HG03108 (cell line): ENCODE results near the gene DCD.
"Not testable (repeated sequence)": the region's sequence is repeated elsewhere in the genome, so short reads cannot be mapped to it uniquely, and the experiment has no call there.

Experiments
- ATAC-seq: cut with Tn5 transposase; IDR thresholded peaks from one replicate; pipeline ENCODE4 v1.9.1; 2021; ENCODE audit warnings: moderate library complexity; ENCODE audit not compliant: unreplicated experiment

DCD gene, protein sequence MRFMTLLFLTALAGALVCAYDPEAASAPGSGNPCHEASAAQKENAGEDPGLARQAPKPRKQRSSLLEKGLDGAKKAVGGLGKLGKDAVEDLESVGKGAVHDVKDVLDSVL

DNA sequence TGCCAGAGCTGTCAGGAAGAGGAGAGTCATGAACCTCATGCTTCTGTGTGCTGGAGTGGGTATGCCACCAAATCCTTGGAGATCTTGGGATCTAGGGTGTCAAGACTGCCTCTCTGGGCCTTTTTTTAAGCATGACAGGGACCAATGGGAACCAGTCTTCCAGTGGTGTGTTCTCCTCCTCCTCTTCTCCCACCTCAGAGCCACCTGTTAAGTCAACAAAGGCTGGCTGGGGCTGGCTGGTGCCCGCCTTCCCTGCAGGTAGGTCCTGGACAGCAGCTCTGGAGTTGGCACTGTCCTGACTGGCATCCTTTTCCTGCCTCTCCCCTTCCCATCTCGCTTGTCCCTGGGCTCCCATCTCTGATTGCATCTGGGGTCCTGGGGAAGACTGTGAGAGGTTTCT, at the start of gene DCD:
TSS of gene DCD (minus strand) at position 101 of the 400 bp plus-strand sequence. CDS start at position 39, 62 bp downstream.
- no peak for ATAC-seq

DNA sequence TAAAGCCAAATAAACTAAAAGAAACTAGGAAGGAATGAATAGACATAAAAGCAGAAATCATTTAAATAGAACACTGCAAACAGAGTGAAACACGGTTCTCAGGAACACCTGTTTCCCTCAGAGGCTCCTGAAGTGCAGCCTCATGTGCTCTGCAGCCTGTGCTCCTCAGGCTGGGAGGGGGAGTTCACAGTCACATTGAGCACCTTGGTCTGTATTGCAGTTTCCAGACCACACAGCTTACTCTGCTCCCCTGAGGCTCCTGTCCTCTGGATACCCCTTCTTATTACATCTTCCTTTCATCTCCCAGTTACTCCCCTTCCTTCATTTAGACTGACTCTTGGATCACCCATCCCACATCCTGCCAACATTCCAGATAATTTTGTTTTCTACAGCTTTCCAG, 49.7 kb upstream of the DCD start:
- ATAC-seq: no peak

DNA sequence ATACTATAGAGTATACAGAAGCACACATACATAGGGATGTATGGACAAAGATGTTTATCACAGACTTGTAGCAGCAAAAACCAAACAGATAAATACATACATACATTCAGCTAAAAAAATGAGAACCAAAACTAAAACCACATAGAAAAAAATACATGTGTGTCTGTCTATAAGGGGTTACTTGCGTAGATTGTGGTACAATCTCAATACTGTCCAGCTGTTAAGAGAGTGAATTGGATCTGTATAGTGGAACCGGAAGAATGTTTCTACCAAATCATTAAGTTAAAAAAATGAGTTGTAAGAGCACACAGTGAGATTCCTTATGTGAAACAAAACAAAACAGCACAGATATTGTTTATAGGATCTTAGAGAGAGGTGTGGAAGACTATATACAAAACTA, 44.2 kb upstream of the DCD start:
- ATAC-seq: no peak

DNA sequence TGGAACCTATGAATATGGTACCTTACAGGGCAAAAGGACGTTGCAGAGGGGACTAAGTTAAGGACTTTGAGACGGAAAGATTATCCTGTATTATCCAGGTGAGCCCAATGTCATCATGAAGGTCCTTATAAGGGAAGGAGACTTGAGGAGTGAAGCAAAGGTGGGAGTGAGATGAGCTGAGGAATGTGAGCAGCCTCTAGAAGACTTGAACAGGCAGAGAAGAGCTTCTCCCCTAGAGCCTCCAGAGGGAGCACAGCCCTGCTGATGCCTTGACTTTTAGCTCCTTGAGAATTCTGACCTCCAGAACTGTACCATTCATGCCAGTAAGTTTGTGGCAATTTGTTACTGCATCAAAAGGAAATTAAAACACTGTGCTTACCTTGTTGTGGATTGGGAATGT, 41.8 kb upstream of the DCD start:
- no peak for ATAC-seq

DNA sequence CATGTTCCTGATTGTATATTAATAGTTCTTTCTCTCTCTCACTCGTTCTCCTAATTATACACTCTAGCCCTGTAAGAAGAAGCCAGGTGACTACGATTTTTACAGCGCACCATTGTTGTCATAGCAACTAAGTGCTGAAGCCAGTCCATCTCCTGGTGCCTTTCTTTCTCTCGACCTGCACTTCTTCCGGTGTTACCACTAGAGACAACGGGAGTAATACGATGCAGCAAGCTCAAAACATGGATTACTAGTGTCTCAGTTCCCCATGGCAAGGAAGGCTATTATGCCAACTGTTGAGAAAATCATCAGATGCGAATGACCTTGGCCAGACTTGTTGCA, 40.8 kb upstream of the DCD start:
- ATAC-seq: no peak

DNA sequence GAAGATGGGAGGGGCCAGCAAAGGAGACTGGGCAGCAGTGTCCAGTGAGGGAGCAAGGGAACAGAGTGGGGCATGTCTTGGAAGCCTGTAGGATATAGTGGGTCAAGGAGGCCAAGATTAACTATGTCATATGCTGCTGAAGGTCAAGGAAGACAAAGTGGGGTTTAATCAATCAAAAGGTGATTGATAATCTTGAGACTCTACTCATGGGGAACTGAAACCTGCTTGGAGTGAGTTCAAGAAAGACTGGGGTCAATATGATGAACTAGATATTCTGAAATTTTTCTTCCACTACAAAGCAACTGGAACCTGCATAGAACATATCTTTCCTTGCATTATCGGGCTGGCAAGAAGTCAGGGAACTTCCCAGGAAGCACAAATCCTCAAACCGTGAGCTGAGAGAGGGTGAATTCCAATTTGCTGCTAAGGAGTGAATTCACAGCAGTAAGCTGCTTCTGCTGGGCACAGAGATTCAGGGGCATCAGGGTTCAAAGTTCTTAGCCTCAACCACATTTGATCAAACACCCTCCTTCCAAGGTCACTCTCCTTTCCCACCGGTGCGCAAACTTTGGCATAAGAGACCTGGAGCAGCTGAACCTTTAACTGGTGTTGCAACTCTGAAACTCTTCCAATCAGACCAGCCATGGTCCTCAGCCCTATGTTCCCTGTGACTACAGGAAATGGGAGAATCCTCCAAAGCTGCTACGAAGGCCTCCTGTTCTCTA, 40.3 kb upstream of the DCD start:
- ATAC-seq: no peak

DNA sequence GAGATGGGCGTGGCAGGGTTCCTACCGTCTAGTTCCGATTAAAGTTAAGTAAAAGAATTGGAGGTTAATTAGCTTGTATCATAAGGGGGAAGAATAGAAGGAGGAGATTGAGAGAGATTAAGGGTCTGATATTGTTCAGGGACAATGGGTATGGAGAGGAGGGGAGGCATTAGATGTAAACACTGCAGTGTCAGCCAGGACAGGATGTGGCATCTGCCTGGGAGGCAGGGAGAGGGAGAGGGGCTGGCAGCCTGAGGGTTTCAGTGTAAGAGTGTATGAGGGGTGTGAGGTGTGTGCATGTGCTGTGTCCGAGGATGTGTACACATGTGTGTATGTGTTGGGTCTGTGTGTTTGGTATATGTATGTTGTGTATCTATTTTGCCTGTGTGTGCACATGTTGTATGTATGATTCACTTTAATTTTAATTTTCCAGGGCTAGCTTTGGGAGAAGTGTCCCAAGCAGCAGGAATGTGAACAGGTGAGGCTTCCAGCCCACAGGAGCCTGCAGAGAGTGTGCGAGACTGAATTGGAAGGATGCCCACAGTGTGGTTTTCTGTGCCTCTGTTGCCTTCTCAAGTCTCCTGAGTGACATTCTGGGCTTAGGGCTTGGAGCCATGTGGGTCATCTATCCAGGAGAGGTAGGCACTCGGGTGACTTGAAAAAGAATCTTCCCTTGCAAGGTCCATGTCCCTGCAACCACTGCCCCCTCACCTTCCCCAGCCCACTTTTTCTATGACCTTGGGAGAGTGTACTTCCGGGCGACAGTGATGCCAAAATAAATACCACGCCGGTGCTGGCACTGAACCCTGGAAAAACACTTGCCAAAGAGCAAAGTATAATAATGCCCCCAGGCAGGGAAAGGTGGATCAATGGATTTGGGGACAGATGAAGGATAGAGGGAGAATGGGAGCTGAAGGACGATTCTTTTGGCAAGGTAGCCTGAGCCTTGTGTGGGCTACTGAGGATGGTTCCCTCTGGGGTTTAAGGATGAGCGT, 36.8 kb upstream of the DCD start:
- no peak for ATAC-seq

DNA sequence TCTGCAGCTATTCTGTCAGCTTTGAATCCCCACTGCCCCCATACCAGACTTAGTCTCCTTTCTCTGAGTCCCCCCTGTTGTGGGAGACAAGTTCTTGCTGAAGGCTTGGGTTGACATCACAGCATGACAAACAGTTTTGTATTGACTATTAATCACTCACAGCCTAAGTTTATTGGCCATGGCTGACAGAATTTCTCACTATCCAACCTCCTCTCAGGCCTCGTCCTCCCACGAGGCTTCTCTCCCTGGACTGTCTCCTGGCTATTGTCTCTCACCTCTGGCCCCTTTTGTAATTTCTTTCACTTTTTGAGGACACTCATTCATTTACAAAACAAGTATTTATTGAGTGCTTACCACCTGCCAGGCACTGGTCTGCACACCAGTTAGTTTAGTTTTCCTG, 35.2 kb upstream of the DCD start:
- no peak for ATAC-seq

DNA sequence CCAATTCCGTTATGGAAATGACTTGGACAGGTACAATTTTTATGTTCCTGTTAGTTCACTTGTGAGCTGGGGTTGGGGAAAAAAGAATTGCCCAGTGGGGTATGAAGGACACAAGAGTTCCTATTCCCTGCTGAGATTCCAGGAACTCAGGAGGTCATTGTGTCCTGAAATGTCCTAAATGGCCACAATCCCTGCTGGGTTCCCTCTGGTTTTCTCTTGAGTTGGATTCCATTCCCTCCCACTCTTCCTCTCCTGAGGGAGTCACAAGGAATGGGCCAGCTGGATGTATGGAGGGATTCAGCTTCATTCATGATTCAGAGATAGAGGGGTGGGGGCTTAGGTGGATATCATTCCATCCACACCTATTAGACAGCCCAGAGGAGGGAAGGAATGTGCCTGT, 34.5 kb upstream of the DCD start:
- ATAC-seq: no peak

DNA sequence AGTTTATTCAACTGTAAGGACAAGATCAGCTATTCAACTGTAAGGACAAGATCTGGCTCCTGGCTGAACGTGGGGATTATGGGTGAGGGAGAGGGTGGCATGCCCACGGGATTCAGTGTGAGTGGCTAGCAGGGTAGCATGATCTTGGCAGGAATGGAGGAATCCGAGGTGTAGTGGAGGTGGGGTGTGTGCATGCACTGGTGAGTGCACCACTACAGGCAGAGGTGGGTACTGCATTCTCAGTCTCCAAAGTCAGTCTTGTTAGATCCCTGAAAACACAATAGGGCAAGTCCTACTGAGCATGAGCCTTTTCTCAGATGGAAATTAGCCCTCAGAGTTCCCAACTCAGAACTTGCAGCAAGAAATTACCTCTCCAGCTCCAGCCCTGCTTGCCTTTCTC, 32.2 kb upstream of the DCD start:
- ATAC-seq: no peak

DNA sequence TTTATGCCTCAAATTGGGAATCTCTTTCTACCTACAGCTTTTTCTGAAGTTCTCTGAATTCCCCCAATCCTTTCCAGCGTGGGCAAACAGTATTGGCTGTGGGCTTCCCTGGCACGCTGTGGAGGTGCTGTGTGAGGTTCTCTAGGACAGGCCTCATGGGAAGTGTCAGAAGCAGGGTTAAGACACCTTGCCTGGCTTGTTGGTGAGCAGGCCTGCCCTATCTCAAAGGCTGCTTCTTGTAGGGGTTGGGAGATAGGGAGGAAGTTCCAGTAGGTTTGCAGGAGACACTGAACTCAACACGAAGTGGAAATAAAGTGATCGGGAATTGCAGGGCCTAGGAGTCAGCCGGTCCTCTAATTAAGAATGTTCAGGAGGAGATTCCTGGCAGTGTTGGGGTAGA, 30.0 kb upstream of the DCD start:
- ATAC-seq: no peak

DNA sequence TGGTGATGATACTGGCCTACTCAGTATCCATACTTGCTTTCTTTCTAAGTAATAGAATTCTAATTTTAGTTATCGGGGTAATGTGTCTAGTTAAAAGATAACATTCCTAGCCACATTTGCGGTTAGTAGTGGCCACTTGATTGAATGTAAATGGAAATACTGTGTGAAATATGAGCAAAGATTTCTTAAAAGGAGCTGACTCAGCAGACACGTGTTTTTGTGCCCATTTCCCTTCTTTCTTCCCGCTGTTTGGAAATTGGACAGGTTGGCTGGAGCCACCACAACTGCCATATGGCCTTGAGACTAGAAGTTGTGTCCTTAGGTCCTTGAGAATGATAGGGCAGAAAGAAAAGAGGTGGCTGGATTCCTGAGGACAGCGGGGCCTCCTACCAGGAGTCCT, 19.8 kb upstream of the DCD start:
- ATAC-seq: no peak

DNA sequence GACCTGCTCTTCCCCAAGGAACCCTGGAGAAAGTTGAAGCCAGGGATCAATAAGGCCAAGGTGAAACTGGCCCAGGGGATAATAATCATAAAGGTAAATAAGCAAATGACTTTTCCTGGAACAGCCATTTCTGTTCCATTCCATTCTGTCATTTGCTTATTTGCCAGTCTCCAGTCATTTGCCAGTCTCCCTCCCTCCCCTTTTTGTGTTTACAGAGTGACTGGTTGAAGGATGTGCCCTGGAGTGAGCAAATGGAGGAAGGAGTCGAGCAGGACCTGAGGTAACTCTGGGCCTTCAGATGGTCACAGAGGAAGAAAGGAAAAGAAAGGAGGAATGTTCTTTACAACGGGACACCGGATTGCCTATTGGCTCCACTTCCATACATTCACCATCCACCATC, 17.8 kb upstream of the DCD start:
- ATAC-seq: no peak

DNA sequence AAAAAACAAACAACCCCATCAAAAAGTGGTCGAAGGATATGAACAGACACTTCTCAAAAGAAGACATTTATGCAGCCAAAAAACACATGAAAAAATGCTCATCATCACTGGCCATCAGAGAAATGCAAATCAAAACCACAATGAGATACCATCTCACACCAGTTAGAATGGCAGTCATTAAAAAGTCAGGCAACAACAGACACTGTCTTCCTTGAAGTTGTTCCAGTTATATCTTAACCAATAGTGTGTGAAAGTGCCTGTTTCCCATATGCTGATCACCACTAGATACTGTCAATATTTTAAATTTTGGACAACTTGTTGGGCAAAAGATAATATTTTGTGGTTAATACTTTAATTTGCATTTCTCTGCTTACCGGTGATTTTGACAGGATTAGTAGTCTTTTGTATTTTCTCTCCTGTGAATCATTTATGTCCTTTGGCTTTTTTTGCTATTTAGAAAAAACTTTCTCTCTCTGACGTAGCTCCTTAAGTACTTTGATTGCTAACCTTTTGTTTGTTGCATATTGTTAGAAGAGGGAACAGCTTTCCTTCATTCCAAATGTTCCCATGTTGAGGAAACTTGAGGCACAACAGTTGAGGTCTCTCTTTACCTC, 17.0 kb upstream of the DCD start:
- not testable (repeated sequence) for ATAC-seq

DNA sequence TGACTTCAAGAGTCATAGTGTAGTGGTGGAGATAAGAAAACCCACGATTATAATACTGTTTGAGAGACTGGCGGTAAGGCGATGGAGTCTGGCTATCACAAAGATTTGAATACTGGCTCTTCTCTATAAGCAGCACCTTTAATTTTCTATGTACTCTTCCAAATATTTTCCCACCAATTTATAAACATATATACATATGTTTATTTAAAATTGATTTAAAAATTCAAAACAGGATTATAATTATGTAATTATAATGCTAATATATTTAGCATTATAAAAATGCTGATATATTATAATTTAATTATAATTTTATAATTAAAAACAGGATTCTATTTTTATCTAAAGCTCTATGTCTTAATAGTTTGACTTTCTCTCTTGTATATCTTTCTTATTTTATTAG, 15.4 kb upstream of the DCD start:
- no peak for ATAC-seq

DNA sequence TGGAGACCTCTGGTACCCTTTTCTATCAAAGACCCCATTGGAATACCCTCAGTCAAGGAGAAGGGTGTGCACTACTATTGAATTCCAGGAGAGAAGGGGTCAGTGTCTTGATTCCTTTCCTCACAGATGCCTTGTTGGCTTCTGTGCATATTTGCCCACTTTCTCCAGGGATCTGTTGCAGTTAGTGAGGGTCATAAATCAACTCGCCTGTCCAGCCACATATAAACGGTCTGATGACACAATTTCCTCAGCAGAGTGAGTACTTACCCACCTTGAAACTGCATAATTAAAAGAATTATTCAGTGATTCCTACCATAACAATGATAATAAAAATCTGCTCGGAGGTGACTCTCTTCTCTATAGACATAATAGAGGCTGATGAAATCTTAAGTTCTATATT, 13.9 kb upstream of the DCD start:
- no peak for ATAC-seq

DNA sequence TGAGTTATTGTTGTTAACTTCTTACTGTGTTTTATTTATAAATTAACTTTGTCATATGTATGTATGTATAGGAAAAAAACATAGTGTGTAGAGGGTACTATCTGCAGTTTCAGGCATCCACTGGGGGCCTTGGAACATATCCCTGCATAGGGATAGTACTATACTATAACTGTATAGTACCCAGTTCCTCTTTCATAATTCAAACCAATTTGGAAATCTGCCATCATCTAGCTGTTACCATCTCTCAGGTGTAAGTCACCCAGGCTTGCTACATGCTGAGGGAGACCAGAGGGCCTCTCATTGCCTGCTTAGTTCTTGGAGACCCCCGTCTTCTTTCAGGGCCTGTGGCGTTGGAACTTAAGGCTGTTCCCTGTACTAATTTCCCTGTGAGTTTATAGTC, 12.9 kb upstream of the DCD start:
- ATAC-seq: no peak

DNA sequence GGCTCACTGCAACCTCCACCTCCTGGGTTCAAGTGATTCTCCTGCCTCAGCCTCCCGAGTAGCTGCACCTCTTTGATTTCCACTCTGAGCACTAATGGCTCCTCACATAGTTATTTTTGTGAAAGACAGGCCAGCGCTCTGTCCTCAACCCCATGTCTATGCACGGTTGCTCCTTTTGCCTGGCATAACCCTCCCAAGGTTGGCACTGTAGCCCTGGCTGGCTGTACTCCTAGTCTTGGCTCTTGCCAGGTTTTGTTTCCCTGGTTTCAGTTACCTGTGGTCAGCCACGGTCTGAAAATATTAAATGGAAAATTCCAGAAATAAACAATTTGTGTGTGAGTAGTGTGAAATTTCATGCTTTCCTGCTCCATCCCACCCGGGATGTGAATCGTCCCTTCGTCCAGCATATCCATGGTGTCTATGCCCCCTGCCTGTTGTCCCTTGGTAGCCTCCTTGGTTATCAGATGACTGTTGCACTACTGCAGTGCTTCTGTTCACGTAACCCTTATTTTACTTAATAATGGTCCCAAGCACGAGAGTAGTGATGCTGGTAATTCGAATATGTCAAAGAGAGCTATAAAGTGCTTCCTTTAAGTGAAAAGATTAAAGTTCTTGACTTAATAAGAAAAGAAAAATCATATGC, 12.3 kb upstream of the DCD start:
- no peak for ATAC-seq

DNA sequence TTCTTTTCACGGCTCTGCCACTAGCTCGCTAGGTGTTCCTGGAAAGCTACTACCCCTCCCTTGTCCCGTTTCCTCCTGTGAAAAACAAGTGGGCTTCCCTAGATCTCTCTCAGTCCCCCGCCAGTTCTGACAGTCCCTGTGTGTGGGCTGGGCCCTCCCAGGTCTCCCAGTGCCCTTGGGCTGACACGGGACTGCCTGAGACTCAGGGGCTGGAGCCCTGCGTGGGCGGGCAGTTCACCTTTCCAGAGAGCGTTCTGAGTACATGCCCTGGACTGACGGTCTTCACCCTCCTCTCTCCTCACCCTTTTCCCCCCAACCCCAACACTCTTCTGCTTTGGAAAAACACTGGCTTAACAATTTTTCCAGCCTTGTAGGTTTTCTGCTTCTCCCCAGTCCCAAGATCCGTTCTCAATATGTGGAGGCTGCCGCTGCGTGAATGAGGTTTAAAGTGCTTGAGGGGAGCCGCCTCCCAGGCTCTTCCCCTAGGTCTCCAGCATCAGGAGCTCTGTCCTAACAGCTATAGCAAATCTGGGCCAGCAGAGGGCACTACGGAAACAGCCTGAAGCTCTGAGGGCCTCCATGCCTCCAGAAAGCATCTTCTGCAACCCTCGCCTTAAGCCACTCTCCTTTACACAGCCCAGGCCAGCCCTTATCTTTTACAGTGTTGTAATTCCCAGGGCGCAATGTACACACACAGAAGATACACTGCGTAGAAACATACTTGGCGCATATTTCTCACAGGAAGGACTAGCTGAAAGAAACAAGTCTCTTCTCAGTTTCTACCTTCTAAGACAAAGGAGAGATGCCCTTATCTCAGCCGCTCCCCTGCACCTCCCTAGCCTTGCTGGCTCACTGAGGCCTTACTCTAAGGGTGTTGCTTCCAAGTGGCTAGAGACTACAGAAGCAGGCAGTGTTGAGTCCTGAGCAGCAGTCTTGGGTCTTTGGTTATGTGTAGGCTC, 10.4 kb upstream of the DCD start:
- peak; percentile 73 for ATAC-seq

DNA sequence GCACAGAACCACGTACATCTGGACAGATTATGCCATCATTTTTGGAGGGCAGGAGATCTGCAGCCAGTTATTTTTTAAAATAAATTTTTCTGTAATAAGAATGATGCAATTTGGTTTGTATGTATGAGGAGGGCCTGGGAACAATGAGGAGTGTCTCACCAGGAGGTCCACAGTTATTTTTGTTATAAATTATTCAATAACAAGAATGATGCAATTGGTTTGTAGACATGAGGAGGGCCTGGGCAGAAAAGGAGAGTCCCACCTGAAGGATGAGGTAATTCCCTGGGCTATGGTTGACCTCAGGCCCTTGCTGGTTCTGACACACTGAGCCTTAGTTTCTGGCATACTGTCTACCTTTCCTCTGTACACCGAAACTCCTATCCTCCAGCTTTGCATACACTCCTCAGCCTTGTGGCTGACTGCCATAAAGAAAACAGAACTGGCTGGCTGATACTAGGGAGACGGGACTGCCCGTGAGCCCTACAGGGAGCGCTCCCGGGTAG, 9.0 kb upstream of the DCD start:
- no peak for ATAC-seq
